HG02938 (cell line): ENCODE data around the gene FRAS1.
"Not testable (repeated sequence)": the region's sequence is repeated elsewhere in the genome, so short reads cannot be mapped to it uniquely, and the experiment has no call there.

ENCODE experiments used
- ATAC-seq: cut with Tn5 transposase; IDR thresholded peaks from one replicate; pipeline ENCODE4 v1.9.1; 2021; ENCODE audit warnings: mild to moderate bottlenecking, moderate library complexity; ENCODE audit not compliant: unreplicated experiment

The FRAS1 gene

GRCh38 chr4:78057135-78057599 is at the start of gene FRAS1:
TSS of gene FRAS1 (plus strand) at chr4:78057323. CDS start at chr4:78058010, 687 bp downstream.
- peak; percentile 22 for ATAC-seq

GRCh38 chr4:78011003-78011402 is 46.1 kb upstream of the FRAS1 start:
- ATAC-seq: not testable (repeated sequence)

GRCh38 chr4:78014889-78015886 is 41.9 kb upstream of the FRAS1 start:
- no peak for ATAC-seq

GRCh38 chr4:78018271-78019049 is 38.7 kb upstream of the FRAS1 start:
- ATAC-seq: no peak

- ATAC-seq: no peak
These were observed 37.7 kb upstream of the FRAS1 start for GRCh38 chr4:78019414-78019813.

GRCh38 chr4:78020677-78021076 is 36.4 kb upstream of the FRAS1 start:
- ATAC-seq: no peak

- ATAC-seq: no peak
These were observed 34.6 kb upstream of the FRAS1 start for GRCh38 chr4:78022517-78022916.

GRCh38 chr4:78024085-78024484 is 33.0 kb upstream of the FRAS1 start:
- ATAC-seq: no peak

- ATAC-seq: no peak
These were observed 32.5 kb upstream of the FRAS1 start for GRCh38 chr4:78024576-78025091.

GRCh38 chr4:78031417-78031950 is 25.6 kb upstream of the FRAS1 start:
- no peak for ATAC-seq

- no peak for ATAC-seq
These were observed 24.7 kb upstream of the FRAS1 start for GRCh38 chr4:78032446-78032845.

- no peak for ATAC-seq
These were observed 24.2 kb upstream of the FRAS1 start for GRCh38 chr4:78032929-78033328.

GRCh38 chr4:78033861-78034260 is 23.3 kb upstream of the FRAS1 start:
- ATAC-seq: no peak

- ATAC-seq: no peak
These were observed 18.4 kb upstream of the FRAS1 start for GRCh38 chr4:78038704-78039103.

GRCh38 chr4:78039678-78040077 is 17.4 kb upstream of the FRAS1 start:
- ATAC-seq: no peak

GRCh38 chr4:78040431-78040830 is 16.7 kb upstream of the FRAS1 start:
- no peak for ATAC-seq

GRCh38 chr4:78047366-78047765 is 9.8 kb upstream of the FRAS1 start:
- no peak for ATAC-seq

GRCh38 chr4:78056265-78057129 is 626 bp upstream of the FRAS1 start:
- ATAC-seq: peak; percentile 68

GRCh38 chr4:78057600-78058550 is 752 bp downstream of the FRAS1 start:
- ATAC-seq: no peak
